Esophagus squamous epithelium (tissue), 4 donors: ENCODE results near the gene PPIL1.

Source experiments
- POLR2A ChIP-seq, 4 donors: fragments of 450-650 bp; IDR thresholded peaks; one replicate each; pipeline ENCODE4 v1.6.1; 2017; ENCODE audit warnings: antibody characterized with exemption in 4 of 4, mild to moderate bottlenecking in 4 of 4, moderate library complexity in 3 of 4
- TF ChIP-seq, protein P1 (sequence below), 6 experiments: fragments of 450-650 bp in 4 of 6; fragments of 200-600 bp in 2 of 6; sonication (generic) in 2 of 6; IDR thresholded peaks; one replicate each; pipeline ENCODE4 v1.5.1; 2016 to 2019; ENCODE audit warnings: antibody characterized with exemption in 6 of 6, mild to moderate bottlenecking in 4 of 6, moderate library complexity in 4 of 6

DNA sequence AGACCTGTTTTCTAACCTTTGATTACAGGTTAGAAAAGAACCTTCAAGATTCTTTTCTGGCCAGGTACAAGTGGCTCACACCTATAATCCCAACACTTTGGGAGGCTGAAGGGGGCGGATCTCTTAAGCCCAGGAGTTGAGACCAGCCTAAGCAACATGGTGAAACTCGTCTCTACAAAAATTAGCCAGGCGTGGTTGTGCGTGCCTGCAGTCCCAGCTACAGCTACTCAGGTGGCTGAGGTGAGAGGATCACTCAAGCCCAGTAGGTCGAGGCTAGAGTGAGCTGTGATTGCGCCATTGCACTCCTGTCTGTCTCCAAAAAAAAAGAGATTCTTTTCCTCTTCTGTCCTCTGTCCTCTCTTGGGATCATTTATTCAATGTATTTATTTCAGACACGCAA, 14.5 kb downstream of the PPIL1 start:
- TF ChIP-seq, protein P1, sequence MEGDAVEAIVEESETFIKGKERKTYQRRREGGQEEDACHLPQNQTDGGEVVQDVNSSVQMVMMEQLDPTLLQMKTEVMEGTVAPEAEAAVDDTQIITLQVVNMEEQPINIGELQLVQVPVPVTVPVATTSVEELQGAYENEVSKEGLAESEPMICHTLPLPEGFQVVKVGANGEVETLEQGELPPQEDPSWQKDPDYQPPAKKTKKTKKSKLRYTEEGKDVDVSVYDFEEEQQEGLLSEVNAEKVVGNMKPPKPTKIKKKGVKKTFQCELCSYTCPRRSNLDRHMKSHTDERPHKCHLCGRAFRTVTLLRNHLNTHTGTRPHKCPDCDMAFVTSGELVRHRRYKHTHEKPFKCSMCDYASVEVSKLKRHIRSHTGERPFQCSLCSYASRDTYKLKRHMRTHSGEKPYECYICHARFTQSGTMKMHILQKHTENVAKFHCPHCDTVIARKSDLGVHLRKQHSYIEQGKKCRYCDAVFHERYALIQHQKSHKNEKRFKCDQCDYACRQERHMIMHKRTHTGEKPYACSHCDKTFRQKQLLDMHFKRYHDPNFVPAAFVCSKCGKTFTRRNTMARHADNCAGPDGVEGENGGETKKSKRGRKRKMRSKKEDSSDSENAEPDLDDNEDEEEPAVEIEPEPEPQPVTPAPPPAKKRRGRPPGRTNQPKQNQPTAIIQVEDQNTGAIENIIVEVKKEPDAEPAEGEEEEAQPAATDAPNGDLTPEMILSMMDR (IDR thresholded peaks at IDR 0.05), result no peak
- TF ChIP-seq POLR2A (IDR thresholded peaks at IDR 0.05), result no peak
